Calu3 (cell line): ENCODE results near the gene MSL2. TPM values are rescaled to one million over a fixed set of nuclear protein-coding genes. Genes with fewer than 3 reads are reported as not detected.
"Not testable (repeated sequence)": the region's sequence is repeated elsewhere in the genome, so short reads cannot be mapped to it uniquely, and the experiment has no call there.

Experiments used
- BruUV-seq: library from RNA; stranded (reverse); fragments of 400-500 nt; replicated peaks from 2 replicates; lab custom pipeline; 2021; lab: Mats Ljungman, UMichigan
- CTCF ChIA-PET: fragments of 300-600 bp; sonication (Branson Sonifier 250); formaldehyde crosslinking; loops from one replicate; lab custom pipeline; 2022; ENCODE audit warnings: antibody characterized with exemption; lab: Charles Lee
- DNase-seq: peaks from one replicate; pipeline ENCODE4 v3.0.0; 2022
- H3K27ac Mint-ChIP-seq: one replicate; pipeline ENCODE4 v1.8.0; 2022; ENCODE audit warnings: mixed read lengths; ENCODE audit not compliant: unreplicated experiment
- H3K27me3 Mint-ChIP-seq: one replicate; pipeline ENCODE4 v1.8.0; 2022; ENCODE audit warnings: mixed read lengths; ENCODE audit not compliant: unreplicated experiment
- H3K36me3 Mint-ChIP-seq: one replicate; pipeline ENCODE4 v1.8.0; 2022; ENCODE audit warnings: mild to moderate bottlenecking, moderate library complexity, mixed read lengths; ENCODE audit not compliant: insufficient read depth, unreplicated experiment
- H3K4me1 Mint-ChIP-seq: one replicate; pipeline ENCODE4 v1.8.0; 2022; ENCODE audit warnings: mild to moderate bottlenecking, low read depth, mixed read lengths; ENCODE audit not compliant: unreplicated experiment
- H3K4me3 Mint-ChIP-seq: one replicate; pipeline ENCODE4 v1.8.0; 2022; ENCODE audit warnings: mild to moderate bottlenecking, low read depth, moderate library complexity, mixed read lengths; ENCODE audit not compliant: unreplicated experiment
- H3K9me3 Mint-ChIP-seq: one replicate; pipeline ENCODE4 v1.8.0; 2022; ENCODE audit warnings: low read depth, mixed read lengths; ENCODE audit not compliant: unreplicated experiment
- CTCF ChIP-seq: fragments of 200-600 bp; IDR thresholded peaks from one replicate; pipeline ENCODE4 v1.8.0; 2022; ENCODE audit warnings: antibody characterized with exemption; ENCODE audit not compliant: unreplicated experiment
- intact Hi-C: fragments of 100-400 bp; cut with micrococcal nuclease; formaldehyde crosslinking; loops from one replicate; pipeline ENCODE4 v1.10.0; 2022; ENCODE audit not compliant: unreplicated experiment
- total RNA-seq: library from RNA; stranded (reverse); gene quantifications from 2 replicates; pipeline ENCODE4 v1.2.3, GENCODE V29; 2022

The MSL2 gene
- total RNA-seq, 1 experiment from 2014 or later: 63.9 TPM

GRCh38 chr3:136120373-136121348 lies 75.5 kb downstream of the MSL2 start:
- H3K36me3 Mint-ChIP-seq: peaks cover 21% of the 10 kb centered on the region
- H3K4me1 Mint-ChIP-seq: no peaks in the 10 kb centered on the region
- no peak for TF ChIP-seq CTCF
- intact Hi-C loops: no loop called here
- H3K4me3 Mint-ChIP-seq: no peak overlapping the region
- BruUV-seq: no TSS peak
- H3K27ac Mint-ChIP-seq: no peak overlapping the region
- CTCF ChIA-PET: interaction anchor here (1.0 kb wide), 1 partner anchor 25 kb away, joined by 3 read pairs; no protein-coding TSS in a partner anchor
- no peaks in the 10 kb centered on the region for H3K27me3 Mint-ChIP-seq
- H3K9me3 Mint-ChIP-seq: peaks cover 18% of the 10 kb centered on the region
- DNase-seq: no peak

- H3K27ac Mint-ChIP-seq, intact Hi-C loops, H3K4me3 Mint-ChIP-seq, DNase-seq, H3K4me1 Mint-ChIP-seq, BruUV-seq, CTCF ChIA-PET, H3K27me3 Mint-ChIP-seq: not testable (repeated sequence)
- Mint-ChIP-seq H3K9me3 (peaks cover 23% of the 10 kb centered on the region), H3K36me3 (peaks cover 15% of the 10 kb centered on the region)
These were observed 76.4 kb downstream of the MSL2 start for GRCh38 chr3:136119783-136120182.

GRCh38 chr3:136119332-136119731 lies 76.8 kb downstream of the MSL2 start:
- Mint-ChIP-seq H3K9me3 (peaks cover 19% of the 10 kb centered on the region), H3K36me3 (peaks cover 11% of the 10 kb centered on the region)
- DNase-seq, BruUV-seq, H3K4me3 Mint-ChIP-seq, H3K27ac Mint-ChIP-seq, CTCF ChIA-PET, intact Hi-C loops, H3K4me1 Mint-ChIP-seq, H3K27me3 Mint-ChIP-seq: not testable (repeated sequence)

GRCh38 chr3:136114421-136114820 lies 81.7 kb downstream of the MSL2 start:
- intact Hi-C loops: no loop called here
- DNase-seq: no peak
- CTCF ChIA-PET: no interaction called here
- H3K4me1 Mint-ChIP-seq: no peaks in the 10 kb centered on the region
- no peak overlapping the region for H3K4me3 Mint-ChIP-seq
- H3K9me3 Mint-ChIP-seq: peaks cover 19% of the 10 kb centered on the region
- no peak for TF ChIP-seq CTCF
- H3K27ac Mint-ChIP-seq: no peak overlapping the region
- peaks cover 39% of the 10 kb centered on the region for H3K36me3 Mint-ChIP-seq
- H3K27me3 Mint-ChIP-seq: no peaks in the 10 kb centered on the region
- no TSS peak for BruUV-seq

GRCh38 chr3:136110481-136110880 lies 85.7 kb downstream of the MSL2 start:
- H3K4me3 Mint-ChIP-seq: no peak overlapping the region
- no peak for TF ChIP-seq CTCF
- H3K27me3 Mint-ChIP-seq: no peaks in the 10 kb centered on the region
- H3K36me3 Mint-ChIP-seq: peaks cover 62% of the 10 kb centered on the region
- DNase-seq: no peak
- CTCF ChIA-PET: interaction anchor here (0.6 kb wide), 1 partner anchor 86 kb away, joined by 7 read pairs; the partner anchor contains the start of gene MSL2
- BruUV-seq: no TSS peak
- H3K27ac Mint-ChIP-seq: no peak overlapping the region
- H3K9me3 Mint-ChIP-seq: peaks cover 7% of the 10 kb centered on the region
- H3K4me1 Mint-ChIP-seq: no peaks in the 10 kb centered on the region
- intact Hi-C loops: no loop called here
